ENCODE measurements around the gene VIT. TPM values are rescaled to one million over a fixed set of nuclear protein-coding genes. Genes with fewer than 3 reads are reported as not detected.

The VIT gene
- total RNA-seq, 4 donors from 2014 or later = 21.3 to 42.7 (median 28.9) TPM

GRCh38 chr2:36792951-36793350 is 96.4 kb downstream of the VIT start:
- 65% methylated on average over 2 of the region's 2 CpGs; no CpG with 5 or more reads in 1 of the 2 donors for WGBS, 2 donors (ENCODE audit: low coverage in 1 of 2)
- H3K27me3 ChIP-seq = peaks cover under 1% of the 10 kb centered on the region
- ATAC-seq = no peak
- TF ChIP-seq, protein P1, sequence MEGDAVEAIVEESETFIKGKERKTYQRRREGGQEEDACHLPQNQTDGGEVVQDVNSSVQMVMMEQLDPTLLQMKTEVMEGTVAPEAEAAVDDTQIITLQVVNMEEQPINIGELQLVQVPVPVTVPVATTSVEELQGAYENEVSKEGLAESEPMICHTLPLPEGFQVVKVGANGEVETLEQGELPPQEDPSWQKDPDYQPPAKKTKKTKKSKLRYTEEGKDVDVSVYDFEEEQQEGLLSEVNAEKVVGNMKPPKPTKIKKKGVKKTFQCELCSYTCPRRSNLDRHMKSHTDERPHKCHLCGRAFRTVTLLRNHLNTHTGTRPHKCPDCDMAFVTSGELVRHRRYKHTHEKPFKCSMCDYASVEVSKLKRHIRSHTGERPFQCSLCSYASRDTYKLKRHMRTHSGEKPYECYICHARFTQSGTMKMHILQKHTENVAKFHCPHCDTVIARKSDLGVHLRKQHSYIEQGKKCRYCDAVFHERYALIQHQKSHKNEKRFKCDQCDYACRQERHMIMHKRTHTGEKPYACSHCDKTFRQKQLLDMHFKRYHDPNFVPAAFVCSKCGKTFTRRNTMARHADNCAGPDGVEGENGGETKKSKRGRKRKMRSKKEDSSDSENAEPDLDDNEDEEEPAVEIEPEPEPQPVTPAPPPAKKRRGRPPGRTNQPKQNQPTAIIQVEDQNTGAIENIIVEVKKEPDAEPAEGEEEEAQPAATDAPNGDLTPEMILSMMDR (IDR thresholded peaks at IDR 0.05) = no peak
- no peak for TF ChIP-seq POLR2AphosphoS5 (IDR thresholded peaks at IDR 0.05)
- no peak for TF ChIP-seq EP300 (IDR thresholded peaks at IDR 0.05)
- no peak for TF ChIP-seq POLR2A (IDR thresholded peaks at IDR 0.05)
- H3K4me1 ChIP-seq = no peaks in the 10 kb centered on the region
- H3K27ac ChIP-seq = no peak overlapping the region
- H3K36me3 ChIP-seq = no peaks in the 10 kb centered on the region
- no peaks in the 10 kb centered on the region for H3K9me3 ChIP-seq
- H3K4me3 ChIP-seq = no peak overlapping the region

GRCh38 chr2:36797324-36798070 is 101.0 kb downstream of the VIT start:
- TF ChIP-seq, protein P1 (IDR thresholded peaks at IDR 0.05) = no peak
- TF ChIP-seq EP300 (IDR thresholded peaks at IDR 0.05) (no peak), POLR2AphosphoS5 (IDR thresholded peaks at IDR 0.05) (no peak), POLR2A (IDR thresholded peaks at IDR 0.05) (no peak)
- ATAC-seq = no peak
- no peaks in the 10 kb centered on the region for H3K4me1 ChIP-seq
- 57 to 65% methylated on average over 6 of the region's 6 CpGs for WGBS, 2 donors (ENCODE audit: low coverage in 1 of 2)
- no peak overlapping the region for H3K4me3 ChIP-seq
- no peaks in the 10 kb centered on the region for H3K36me3 ChIP-seq
- no peak overlapping the region for H3K27ac ChIP-seq
- H3K27me3 ChIP-seq = peaks cover 17% of the 10 kb centered on the region
- no peaks in the 10 kb centered on the region for H3K9me3 ChIP-seq

- TF ChIP-seq POLR2A (IDR thresholded peaks at IDR 0.05) (no peak), POLR2AphosphoS5 (IDR thresholded peaks at IDR 0.05) (no peak), EP300 (IDR thresholded peaks at IDR 0.05) (no peak)
- TF ChIP-seq, protein P1 (IDR thresholded peaks at IDR 0.05) = no peak
- Histone ChIP-seq H3K36me3 (no peaks in the 10 kb centered on the region), H3K27me3 (peaks cover 17% of the 10 kb centered on the region), H3K4me3 (no peak overlapping the region), H3K4me1 (no peaks in the 10 kb centered on the region), H3K9me3 (peaks cover 0 to 10% (median 0%) of the 10 kb centered on the region in 3 donors), H3K27ac (no peak overlapping the region)
- 79 to 84% methylated on average over 2 to 3 of the region's 3 CpGs for WGBS, 2 donors (ENCODE audit: low coverage in 1 of 2)
- no peak for ATAC-seq
Observed at GRCh38 chr2:36798724-36799123, 102.2 kb downstream of the VIT start.

GRCh38 chr2:36800381-36800780 is 103.9 kb downstream of the VIT start:
- Histone ChIP-seq H3K27ac (no peak overlapping the region), H3K4me1 (no peaks in the 10 kb centered on the region), H3K4me3 (no peak overlapping the region), H3K36me3 (no peaks in the 10 kb centered on the region), H3K9me3 (peaks cover 0 to 10% (median 0%) of the 10 kb centered on the region in 3 donors), H3K27me3 (peaks cover 17% of the 10 kb centered on the region)
- ATAC-seq = no peak
- WGBS, 2 donors (ENCODE audit: low coverage in 1 of 2) = 83 to 95% methylated on average over 1 to 11 of the region's 11 CpGs
- no peak for TF ChIP-seq POLR2AphosphoS5 (IDR thresholded peaks at IDR 0.05)

GRCh38 chr2:36801088-36801487 is 104.6 kb downstream of the VIT start:
- no peaks in the 10 kb centered on the region for H3K4me1 ChIP-seq
- H3K27me3 ChIP-seq = peaks cover 17% of the 10 kb centered on the region
- 89 to 93% methylated on average over 4 to 6 of the region's 6 CpGs for WGBS, 2 donors (ENCODE audit: low coverage in 1 of 2)
- no peak overlapping the region for H3K4me3 ChIP-seq
- ATAC-seq = no peak
- no peaks in the 10 kb centered on the region for H3K36me3 ChIP-seq
- H3K9me3 ChIP-seq = peaks cover 0 to 10% (median 0%) of the 10 kb centered on the region in 3 donors
- H3K27ac ChIP-seq = no peak overlapping the region
- TF ChIP-seq POLR2A (IDR thresholded peaks at IDR 0.05) = no peak
- TF ChIP-seq, protein P1 (IDR thresholded peaks at IDR 0.05) = no peak
- no peak for TF ChIP-seq POLR2AphosphoS5 (IDR thresholded peaks at IDR 0.05)
- no peak for TF ChIP-seq EP300 (IDR thresholded peaks at IDR 0.05)
